HEK293 (cell line): ENCODE measurements around the gene P2RX2.

Experiments
- CTCF ChIA-PET: fragments of 350-600 bp; formaldehyde crosslinking; extraction: SDS; loops from one replicate; lab custom pipeline; 2021; ENCODE audit warnings: antibody characterized with exemption; lab: Yijun Ruan, JAX
- POLR2A ChIA-PET: fragments of 300-600 bp; formaldehyde crosslinking; extraction: SDS; loops from one replicate; lab custom pipeline; 2020; ENCODE audit warnings: antibody characterized with exemption, inconsistent platforms; lab: Yijun Ruan, JAX
- H3K27ac ChIP-seq: fragments of 200-500 bp; sonication (Bioruptor generic); 2 replicates; pipeline ENCODE4 v1.5.1; 2014; ENCODE audit warnings: low read depth, low read length, control low read depth, inconsistent platforms; ENCODE audit errors: extremely low read depth
- H3K36me3 ChIP-seq, 2 experiments: fragments of 200-500 bp in 1 of 2; sonication (Bioruptor generic) in 1 of 2; 1 replicate in 1 of 2; 2 replicates in 1 of 2; pipeline ENCODE4 v1.5.1; 2014 to 2017; ENCODE audit warnings: inconsistent platforms in 2 of 2, low read length in 2 of 2; ENCODE audit not compliant: control insufficient read depth in 2 of 2, insufficient read depth in 1 of 2
- H3K4me1 ChIP-seq: fragments of 200-500 bp; sonication (Bioruptor generic); 2 replicates; pipeline ENCODE4 v1.5.1; 2014; ENCODE audit warnings: mild to moderate bottlenecking, low read length, inconsistent platforms; ENCODE audit not compliant: control insufficient read depth, insufficient read depth
- H3K4me3 ChIP-seq: 2 replicates; pipeline ENCODE4 v1.5.1; 2011; ENCODE audit warnings: low read depth, mild to moderate bottlenecking, control low read depth, low read length, moderate library complexity
- H3K9me3 ChIP-seq: fragments of 200-500 bp; sonication (Bioruptor generic); 2 replicates; pipeline ENCODE4 v1.5.1; 2014; ENCODE audit warnings: low read depth, low read length, inconsistent platforms; ENCODE audit not compliant: control insufficient read depth, insufficient read depth
- HOXA7 ChIP-seq: sonication (generic); formaldehyde crosslinking; IDR thresholded peaks from 2 replicates; pipeline ENCODE4 v1.8.1; 2022; ENCODE audit warnings: missing genetic modification reagents, borderline replicate concordance
- MYNN ChIP-seq: fragments of 450-650 bp; formaldehyde crosslinking; IDR thresholded peaks from 2 replicates; pipeline ENCODE4 v1.5.1; 2016; ENCODE audit warnings: missing biosample characterization, missing genetic modification characterization, borderline replicate concordance
- SCRT1 ChIP-seq: fragments of 450-650 bp; formaldehyde crosslinking; IDR thresholded peaks from 2 replicates; pipeline ENCODE4 v1.5.1; 2016; ENCODE audit warnings: missing biosample characterization, missing genetic modification characterization, borderline replicate concordance
- ZNF184 ChIP-seq: fragments of 450-650 bp; IDR thresholded peaks from 2 replicates; pipeline ENCODE4 v1.5.1; 2018; ENCODE audit warnings: missing biosample characterization, mild to moderate bottlenecking, missing genetic modification characterization
- ZNF214 ChIP-seq: fragments of 450-650 bp; formaldehyde crosslinking; IDR thresholded peaks from 2 replicates; pipeline ENCODE4 v1.5.1; 2017; ENCODE audit warnings: missing biosample characterization, mild to moderate bottlenecking, missing genetic modification characterization, borderline replicate concordance
- ZNF266 ChIP-seq: fragments of 450-650 bp; formaldehyde crosslinking; IDR thresholded peaks from 2 replicates; pipeline ENCODE4 v1.5.1; 2016; ENCODE audit warnings: missing biosample characterization, missing genetic modification characterization, low read depth
- ZNF311 ChIP-seq: fragments of 450-650 bp; formaldehyde crosslinking; IDR thresholded peaks from 2 replicates; pipeline ENCODE4 v1.5.1; 2017; ENCODE audit warnings: missing biosample characterization, missing genetic modification characterization, borderline replicate concordance
- ZNF324 ChIP-seq: fragments of 450-650 bp; formaldehyde crosslinking; IDR thresholded peaks from 2 replicates; pipeline ENCODE4 v1.5.1; 2016; ENCODE audit warnings: missing biosample characterization, missing genetic modification characterization
- ZNF571 ChIP-seq: fragments of 450-650 bp; formaldehyde crosslinking; IDR thresholded peaks from 2 replicates; pipeline ENCODE4 v1.5.0; 2017; ENCODE audit warnings: missing biosample characterization, missing genetic modification characterization
- ZNF596 ChIP-seq: fragments of 450-650 bp; IDR thresholded peaks from 2 replicates; pipeline ENCODE4 v1.5.0; 2018; ENCODE audit warnings: missing biosample characterization, mild to moderate bottlenecking, missing genetic modification characterization, moderate library complexity
- ZNF610 ChIP-seq: fragments of 450-650 bp; formaldehyde crosslinking; IDR thresholded peaks from 2 replicates; pipeline ENCODE4 v1.5.1; 2016; ENCODE audit warnings: missing biosample characterization, missing genetic modification characterization, borderline replicate concordance
- ZNF621 ChIP-seq: fragments of 450-650 bp; formaldehyde crosslinking; IDR thresholded peaks from 2 replicates; pipeline ENCODE4 v1.5.1; 2017; ENCODE audit warnings: missing biosample characterization, missing genetic modification characterization
- ZNF843 ChIP-seq: fragments of 450-650 bp; formaldehyde crosslinking; IDR thresholded peaks from 2 replicates; pipeline ENCODE4 v1.5.1; 2016; ENCODE audit warnings: missing biosample characterization, missing genetic modification characterization
- ZSCAN23 ChIP-seq: fragments of 450-650 bp; formaldehyde crosslinking; IDR thresholded peaks from 2 replicates; pipeline ENCODE4 v1.5.1; 2016; ENCODE audit warnings: missing biosample characterization, missing genetic modification characterization
- TF ChIP-seq, protein P1 (sequence below): fragments of 450-650 bp; formaldehyde crosslinking; optimal IDR thresholded peaks from 2 replicates; pipeline ENCODE3; 2016; ENCODE audit warnings: missing biosample characterization, mild to moderate bottlenecking, missing genetic modification characterization

P2RX2 gene

DNA sequence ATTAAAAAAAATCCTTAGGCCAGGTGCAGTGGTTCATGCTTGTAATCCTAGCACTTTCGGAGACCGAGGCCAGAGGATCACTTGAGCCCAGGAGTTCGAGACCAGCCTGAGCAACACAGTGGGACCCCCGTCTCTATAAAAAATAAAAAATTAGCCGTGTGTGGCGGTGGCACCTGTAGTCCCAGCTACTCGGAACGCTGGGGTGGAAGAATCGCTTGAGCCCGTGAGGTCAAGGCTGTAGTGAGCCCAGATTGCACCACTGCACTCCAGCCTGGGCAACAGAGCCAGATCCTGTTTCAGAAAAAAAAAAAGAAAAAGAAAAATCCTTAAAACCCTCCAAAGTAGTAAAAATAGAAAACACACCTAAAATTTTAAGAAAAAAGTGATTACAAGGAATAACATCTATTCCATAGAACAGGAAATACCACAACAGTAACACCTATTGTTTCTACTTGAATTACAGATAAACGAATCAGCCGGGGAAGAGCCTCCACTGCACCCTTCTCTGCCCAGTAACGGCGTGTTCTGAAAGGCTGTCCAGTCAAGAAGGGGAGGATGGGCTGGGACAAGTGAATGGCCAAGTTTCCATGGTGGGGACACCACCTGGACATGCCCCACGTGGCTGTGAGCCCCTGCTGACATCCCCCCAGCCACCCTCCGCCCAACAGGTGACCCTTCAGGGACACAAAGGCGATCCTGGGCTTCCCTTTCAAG, 50.7 kb downstream of the P2RX2 start:
- Histone ChIP-seq H3K9me3 (no peaks in the 10 kb centered on the region), H3K4me3 (no peak overlapping the region), H3K36me3 (peaks cover 61 to 93% of the 10 kb centered on the region in 2 experiments), H3K27ac (no peak overlapping the region), H3K4me1 (no peaks in the 10 kb centered on the region)
- CTCF ChIA-PET: no interaction called here
- TF ChIP-seq, protein P1, sequence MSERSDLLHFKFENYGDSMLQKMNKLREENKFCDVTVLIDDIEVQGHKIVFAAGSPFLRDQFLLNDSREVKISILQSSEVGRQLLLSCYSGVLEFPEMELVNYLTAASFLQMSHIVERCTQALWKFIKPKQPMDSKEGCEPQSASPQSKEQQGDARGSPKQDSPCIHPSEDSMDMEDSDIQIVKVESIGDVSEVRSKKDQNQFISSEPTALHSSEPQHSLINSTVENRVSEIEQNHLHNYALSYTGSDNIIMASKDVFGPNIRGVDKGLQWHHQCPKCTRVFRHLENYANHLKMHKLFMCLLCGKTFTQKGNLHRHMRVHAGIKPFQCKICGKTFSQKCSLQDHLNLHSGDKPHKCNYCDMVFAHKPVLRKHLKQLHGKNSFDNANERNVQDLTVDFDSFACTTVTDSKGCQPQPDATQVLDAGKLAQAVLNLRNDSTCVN (tag by site-specific recombination): no peak
- TF ChIP-seq ZNF843 (tag by site-specific recombination) (no peak), ZNF596 (no peak), SCRT1 (no peak), ZNF610 (tag by site-specific recombination) (no peak), HOXA7 (CRISPR knock-in tag) (no peak), ZNF214 (tag by site-specific recombination) (no peak), ZNF571 (tag by site-specific recombination) (no peak), ZNF621 (tag by site-specific recombination) (no peak), ZNF311 (tag by site-specific recombination) (no peak), ZNF184 (no peak), ZNF266 (tag by site-specific recombination) (no peak), MYNN (tag by site-specific recombination) (no peak), ZSCAN23 (tag by site-specific recombination) (no peak), ZNF324 (tag by site-specific recombination) (no peak)
- POLR2A ChIA-PET: no interaction called here
